Measurements from ENCODE around the gene IFNL1.

GRCh38 chr19:39277598-39277997 lies 18.6 kb upstream of the IFNL1 start:
- TF ChIP-seq ZFP30 (CRISPR knock-in tag; IDR thresholded peaks at IDR 0.05) (no peak), PATZ1 (CRISPR knock-in tag; IDR thresholded peaks at IDR 0.05; ENCODE audit: borderline replicate concordance) (no peak), ZC3H10 (CRISPR knock-in tag; IDR thresholded peaks at IDR 0.05) (no peak), TOX (CRISPR knock-in tag; IDR thresholded peaks at IDR 0.05; ENCODE audit: borderline replicate concordance) (no peak), BACH2 (CRISPR knock-in tag; IDR thresholded peaks at IDR 0.05; ENCODE audit: borderline replicate concordance) (no peak), TSHZ2 (CRISPR knock-in tag; IDR thresholded peaks at IDR 0.05) (no peak), CSRNP3 (CRISPR knock-in tag; IDR thresholded peaks at IDR 0.05) (no peak), ARNTL (CRISPR knock-in tag; IDR thresholded peaks at IDR 0.05; ENCODE audit: borderline replicate concordance, low read depth) (no peak), CREB5 (CRISPR knock-in tag; IDR thresholded peaks at IDR 0.05; ENCODE audit: low read depth) (no peak), ESRRG (CRISPR knock-in tag; IDR thresholded peaks at IDR 0.05) (no peak)

Measured in SK-N-SH treated with all-trans-retinoic acid at 6 μM for 48 hours (cell line).